HG03439 (cell line): ENCODE data around the gene ANK2.

ENCODE experiments used
- ATAC-seq: cut with Tn5 transposase; IDR thresholded peaks from one replicate; pipeline ENCODE4 v1.9.1; 2021; ENCODE audit warnings: mild to moderate bottlenecking, moderate library complexity; ENCODE audit not compliant: unreplicated experiment

Gene ANK2

GRCh38 chr4:113090954-113091353 is 41.5 kb downstream of the ANK2 start:
- no peak for ATAC-seq

DNA sequence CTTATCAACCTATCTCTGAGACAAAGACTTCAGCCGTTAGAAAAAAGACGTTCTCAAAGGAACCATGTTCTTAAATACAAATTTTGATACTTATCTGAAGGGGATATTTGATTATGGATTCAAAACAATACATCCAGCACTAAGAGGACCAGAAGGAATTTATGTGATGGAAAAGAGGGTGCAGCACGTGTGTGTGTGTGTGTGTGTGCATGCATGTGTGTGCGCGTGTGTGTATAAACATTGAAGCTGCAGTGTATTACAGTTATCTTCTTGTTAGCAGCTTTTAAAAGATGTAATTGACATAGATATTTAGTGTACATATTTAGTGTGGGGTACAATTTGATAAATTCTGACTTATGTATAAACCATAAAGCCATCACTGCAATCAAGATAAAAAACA is 44.9 kb downstream of the ANK2 start:
- ATAC-seq, result no peak

DNA sequence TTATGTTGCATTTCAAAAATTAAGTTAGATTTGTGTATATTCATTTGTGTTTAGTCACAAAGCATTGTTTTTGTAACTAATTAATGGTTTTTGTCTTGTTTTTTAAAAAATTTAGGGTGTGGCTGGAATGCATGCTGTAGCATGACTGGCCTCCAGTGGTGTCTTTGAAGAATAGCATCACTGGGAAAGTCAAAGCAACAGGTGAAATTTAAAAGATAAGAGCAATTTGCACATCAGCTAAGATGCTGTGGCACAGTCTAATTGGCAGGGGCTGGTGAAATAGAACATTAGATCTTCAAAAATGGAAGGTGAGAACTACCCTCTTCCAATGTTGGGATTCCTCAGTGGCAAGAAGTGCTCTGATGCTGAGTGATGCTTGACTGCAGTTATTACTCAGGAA is 45.3 kb downstream of the ANK2 start:
- ATAC-seq, result no peak

GRCh38 chr4:113101669-113102068 is 52.2 kb downstream of the ANK2 start:
- ATAC-seq, result no peak

DNA sequence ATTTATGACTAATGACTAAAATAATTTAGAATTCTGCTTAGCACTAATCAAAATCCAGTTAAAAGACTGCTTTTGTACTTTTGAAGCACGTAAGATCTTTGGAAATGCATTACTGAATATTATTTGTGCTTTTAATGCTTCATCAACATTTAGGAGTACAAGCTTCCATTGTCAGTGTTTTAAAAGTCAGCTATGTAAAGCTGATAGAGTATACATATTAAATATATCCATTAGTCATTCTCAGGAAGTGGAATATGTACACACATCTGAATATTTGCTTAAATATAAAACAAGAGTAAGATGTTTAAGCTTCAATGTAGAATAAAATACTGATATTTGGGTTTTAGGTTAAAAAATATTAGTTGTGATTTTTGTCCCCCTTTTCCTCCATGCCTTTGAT is 54.1 kb downstream of the ANK2 start:
- no peak for ATAC-seq

GRCh38 chr4:113106108-113106507 is 56.7 kb downstream of the ANK2 start:
- ATAC-seq, result no peak

- ATAC-seq, result no peak
These were observed 59.8 kb downstream of the ANK2 start for GRCh38 chr4:113109106-113109718.

DNA sequence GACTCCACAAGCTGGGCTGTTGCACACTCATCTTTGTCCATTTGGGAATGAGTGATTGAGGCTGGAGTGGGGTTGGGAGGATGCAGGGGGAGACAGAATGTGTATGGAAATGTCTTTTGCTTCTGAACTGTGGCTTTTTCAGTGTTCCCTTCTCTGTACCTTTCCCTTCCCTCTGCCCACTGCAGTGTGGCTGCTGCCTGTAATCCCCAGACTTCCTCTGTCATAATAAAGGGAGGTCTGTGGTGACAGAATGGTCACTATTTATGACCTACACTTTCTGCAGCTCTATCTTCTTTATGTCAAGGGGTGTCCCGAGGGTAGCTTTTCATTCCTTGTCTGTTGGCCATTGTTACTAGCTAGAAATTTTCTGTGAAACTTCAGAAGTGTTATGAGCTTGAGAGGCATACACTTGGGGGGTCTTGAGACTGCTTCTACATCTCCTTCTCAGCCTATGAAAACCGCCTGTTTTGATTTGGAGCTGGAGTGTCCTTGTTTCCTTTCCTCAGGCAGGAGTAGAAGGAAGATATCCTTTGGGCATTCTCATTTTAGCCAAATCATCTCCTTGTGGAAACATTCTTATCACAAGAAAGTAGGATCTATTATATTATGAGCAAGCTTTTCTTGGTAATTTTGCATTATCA is 63.0 kb downstream of the ANK2 start:
- ATAC-seq, result no peak

GRCh38 chr4:113113151-113113550 is 63.7 kb downstream of the ANK2 start:
- ATAC-seq, result no peak

- ATAC-seq, result no peak
These were observed 65.4 kb downstream of the ANK2 start for GRCh38 chr4:113114884-113115283.

- no peak for ATAC-seq
These were observed 67.2 kb downstream of the ANK2 start for GRCh38 chr4:113116414-113117357.

- ATAC-seq, result no peak
These were observed 67.9 kb downstream of the ANK2 start for GRCh38 chr4:113117358-113117702.

DNA sequence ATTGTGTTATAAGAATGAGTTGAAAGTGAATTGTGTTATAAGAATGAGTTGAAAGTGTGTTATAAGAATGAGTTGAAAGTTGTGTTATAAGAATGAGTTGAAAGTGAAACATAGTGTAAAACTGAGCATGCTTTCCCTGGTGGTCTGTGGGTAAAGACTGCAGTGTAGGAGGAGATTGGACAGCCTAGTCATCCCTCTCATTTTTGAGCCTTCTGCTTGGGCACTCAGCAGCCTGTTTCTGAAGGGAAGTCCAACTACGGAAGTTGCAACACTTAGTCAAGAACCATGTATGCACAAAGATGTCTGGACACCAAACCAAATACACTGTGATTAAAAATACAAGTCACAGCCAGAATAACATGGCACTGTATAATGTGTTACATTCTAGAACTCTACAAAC is 72.6 kb downstream of the ANK2 start:
- ATAC-seq, result no peak

- ATAC-seq, result no peak
These were observed 76.0 kb downstream of the ANK2 start for GRCh38 chr4:113125418-113125817.

- ATAC-seq, result no peak
These were observed 81.7 kb downstream of the ANK2 start for GRCh38 chr4:113131136-113131535.

- no peak for ATAC-seq
These were observed 82.2 kb downstream of the ANK2 start for GRCh38 chr4:113131621-113132020.

DNA sequence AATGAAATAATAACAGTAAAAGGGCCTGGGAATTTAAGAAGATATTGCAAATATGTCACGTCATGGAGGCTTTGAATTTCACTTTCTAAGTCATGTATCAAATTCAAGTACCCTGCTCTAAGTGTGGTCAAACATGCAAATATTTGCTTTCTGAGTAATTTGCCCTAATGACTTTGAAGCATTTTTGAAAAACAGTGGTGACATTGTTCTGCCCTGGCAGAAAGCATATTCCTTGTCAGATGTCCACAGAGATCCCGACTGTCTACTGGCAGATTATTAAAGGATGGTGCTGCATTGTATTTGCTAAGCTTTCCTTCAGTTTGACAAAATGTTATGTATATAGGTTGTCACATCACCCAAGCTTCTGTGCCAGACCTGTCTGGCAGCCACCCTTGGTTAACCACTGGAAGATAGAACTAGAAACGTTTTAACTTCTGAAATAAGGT is 92.5 kb downstream of the ANK2 start:
- ATAC-seq, result no peak

- ATAC-seq, result no peak
These were observed 92.9 kb downstream of the ANK2 start for GRCh38 chr4:113142351-113142750.

DNA sequence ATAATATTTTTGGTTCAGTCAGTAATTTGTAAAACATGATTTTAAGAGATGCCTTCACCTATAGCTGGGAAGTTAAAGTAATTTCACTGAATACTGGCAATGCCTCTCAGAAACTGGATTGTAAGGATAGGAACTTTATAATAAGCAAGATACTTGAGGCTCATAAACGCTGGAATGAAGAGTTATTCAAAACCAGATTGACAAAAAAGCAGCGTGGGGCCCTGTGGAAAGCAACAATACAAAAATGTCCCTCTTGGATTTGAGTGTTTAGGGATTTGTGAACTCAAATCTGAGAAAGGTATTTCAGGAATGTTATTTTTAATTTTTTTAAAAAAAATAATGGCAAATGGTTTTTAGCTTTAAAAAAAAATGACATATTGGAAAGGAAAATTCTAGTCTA is 94.6 kb downstream of the ANK2 start:
- no peak for ATAC-seq

GRCh38 chr4:113145147-113145518 is 95.7 kb downstream of the ANK2 start:
- no peak for ATAC-seq

- ATAC-seq, result no peak
These were observed 96.3 kb downstream of the ANK2 start for GRCh38 chr4:113145519-113146291.
